Adrenal gland (tissue), 12 donors: ENCODE data around the gene RELCH. TPM values are rescaled to one million over a fixed set of nuclear protein-coding genes. Genes with fewer than 3 reads are reported as not detected.

Source experiments
- DNase-seq, 7 donors: peaks; one replicate each; pipeline ENCODE4 v3.0.0-alpha.2; 2019 to 2020
- H3K27ac ChIP-seq, 5 donors: fragments of 200-600 bp; sonication (generic) in 4 of 5; 1 replicate in 3 of 5; 2 replicates in 2 of 5; pipeline versions ENCODE4 v1.5.1 to v1.8.0; 2016 to 2020; ENCODE audit warnings: mild to moderate bottlenecking in 1 of 5
- H3K27me3 ChIP-seq: fragments of 200-600 bp; 2 replicates; pipeline ENCODE4 v1.8.0; 2021
- H3K36me3 ChIP-seq, 2 donors: fragments of 200-600 bp; replicated peaks in 1 of 2; 1 replicate in 1 of 2; 2 replicates in 1 of 2; pipeline versions ENCODE4 v1.5.1 to v1.8.0; 2018 to 2022
- H3K4me1 ChIP-seq, 2 donors: fragments of 200-600 bp; replicated peaks in 1 of 2; 1 replicate in 1 of 2; 2 replicates in 1 of 2; pipeline versions ENCODE4 v1.5.1 to v1.8.0; 2018 to 2021
- H3K4me3 ChIP-seq, 4 donors: fragments of 200-600 bp; sonication (generic) in 3 of 4; one replicate each; pipeline ENCODE4 v1.5.1; 2016 to 2018
- H3K9me3 ChIP-seq, 3 donors: fragments of 200-600 bp; sonication (generic) in 1 of 3; replicated peaks in 1 of 3; 1 replicate in 2 of 3; 2 replicates in 1 of 3; pipeline versions ENCODE4 v1.5.1 to v1.8.0; 2016 to 2021
- POLR2A ChIP-seq, 2 donors: fragments of 450-650 bp; IDR thresholded peaks; one replicate each; pipeline ENCODE4 v1.6.1; 2017; ENCODE audit warnings: antibody characterized with exemption in 2 of 2, mild to moderate bottlenecking in 2 of 2, moderate library complexity in 1 of 2
- WGBS, 4 donors: extraction: QIAGEN DNeasy Blood & Tissue Kit in 2 of 4; methylation state at CpG; one replicate each; pipeline versions ENCODE4 v1.1.5 to v1.1.7; 2013 to 2017; 5-methylcytosine and 5-hydroxymethylcytosine counted together
- intact Hi-C, 2 donors: fragments of 100-400 bp; cut with DNase I; formaldehyde crosslinking; loops; one replicate each; pipeline versions ENCODE4 v1.14.1 to v1.15.0; 2022 to 2023
- polyA plus RNA-seq, 3 donors: library from polyadenylated mRNA; stranded (reverse); fragments of 200-250 nt in 2 of 3; fragments of 350-450 nt in 1 of 3; fragmentation: Illumina TruSeq in 1 of 3; extraction: RNeasy Lipid Tissue Mini Kit (QIAGEN cat#74804) in 1 of 3; gene quantifications; one replicate each; pipeline ENCODE4 v1.2.3, GENCODE V29; 2013 to 2014
- total RNA-seq, 9 donors: library from RNA; depleted of rRNA in 4 of 9; stranded (reverse); fragments of >200 nt in 4 of 9; fragments of 120-200 nt in 1 of 9; fragmentation: NEBNext Ultra II Directional in 1 of 9; extraction: Animal tissue kit (Norgen Biotek cat#: 25700) in 1 of 9; gene quantifications; one replicate each; pipeline versions ENCODE4 v1.1.0 to v1.2.4, GENCODE V29; 2013 to 2023
- TF ChIP-seq, protein P1 (sequence below), 6 experiments: fragments of 450-650 bp in 4 of 6; fragments of 200-600 bp in 2 of 6; sonication (generic) in 1 of 6; IDR thresholded peaks; 1 replicate in 5 of 6; 2 replicates in 1 of 6; pipeline versions ENCODE4 v1.5.1 to v1.8.0; 2016 to 2021; ENCODE audit warnings: antibody characterized with exemption in 6 of 6, mild to moderate bottlenecking in 2 of 6, moderate library complexity in 1 of 6
- donor health status: healthy with polysubstance abuse.
- donor health status: Bipolar disorder and iron deficiency.
- donor health status: DM: yes; HTN: yes; CAD: no.
- donor health status: DM: no; HTN: no; CAD: no.
- donor health status: DM: no; HTN: no; CAD: no.
- donor health status: DM: yes; HTN: yes; CAD: no.

Gene RELCH
- total and polyA plus RNA-seq, 12 donors = 15.6 to 45.5 (median 26.2) TPM

DNA sequence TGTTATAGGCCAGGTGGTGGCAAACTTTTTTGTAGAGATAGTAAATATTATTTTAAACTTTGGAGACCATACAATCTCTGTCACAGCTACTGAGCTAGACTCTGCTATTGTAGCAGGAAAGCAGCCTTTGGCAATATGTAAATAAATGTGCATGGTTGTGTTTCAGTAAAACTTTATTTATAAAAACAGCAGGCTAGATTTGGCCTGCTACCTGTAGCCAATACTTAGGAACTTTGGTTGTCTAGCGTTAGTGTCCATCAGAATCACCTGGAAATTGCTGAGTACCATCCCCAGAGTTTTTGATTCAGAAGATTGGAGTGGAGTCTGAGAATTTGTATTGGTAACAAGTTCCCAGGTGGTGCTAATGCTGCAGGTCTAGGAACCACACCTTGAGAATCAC, 114.3 kb downstream of the RELCH start:
- TF ChIP-seq POLR2A (IDR thresholded peaks at IDR 0.05) = no peak
- TF ChIP-seq, protein P1, sequence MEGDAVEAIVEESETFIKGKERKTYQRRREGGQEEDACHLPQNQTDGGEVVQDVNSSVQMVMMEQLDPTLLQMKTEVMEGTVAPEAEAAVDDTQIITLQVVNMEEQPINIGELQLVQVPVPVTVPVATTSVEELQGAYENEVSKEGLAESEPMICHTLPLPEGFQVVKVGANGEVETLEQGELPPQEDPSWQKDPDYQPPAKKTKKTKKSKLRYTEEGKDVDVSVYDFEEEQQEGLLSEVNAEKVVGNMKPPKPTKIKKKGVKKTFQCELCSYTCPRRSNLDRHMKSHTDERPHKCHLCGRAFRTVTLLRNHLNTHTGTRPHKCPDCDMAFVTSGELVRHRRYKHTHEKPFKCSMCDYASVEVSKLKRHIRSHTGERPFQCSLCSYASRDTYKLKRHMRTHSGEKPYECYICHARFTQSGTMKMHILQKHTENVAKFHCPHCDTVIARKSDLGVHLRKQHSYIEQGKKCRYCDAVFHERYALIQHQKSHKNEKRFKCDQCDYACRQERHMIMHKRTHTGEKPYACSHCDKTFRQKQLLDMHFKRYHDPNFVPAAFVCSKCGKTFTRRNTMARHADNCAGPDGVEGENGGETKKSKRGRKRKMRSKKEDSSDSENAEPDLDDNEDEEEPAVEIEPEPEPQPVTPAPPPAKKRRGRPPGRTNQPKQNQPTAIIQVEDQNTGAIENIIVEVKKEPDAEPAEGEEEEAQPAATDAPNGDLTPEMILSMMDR (IDR thresholded peaks at IDR 0.05) = no peak
- H3K4me1 ChIP-seq = no peaks in the 10 kb centered on the region
- WGBS, 4 donors = 85 to 100% (median 94%) methylated on average over 1 of the region's 1 CpG
- intact Hi-C loops = no loop called here
- H3K9me3 ChIP-seq = no peaks in the 10 kb centered on the region
- no peak for DNase-seq
- H3K27ac ChIP-seq = no peak overlapping the region
- peaks cover 0 to 22% of the 10 kb centered on the region in 2 donors for H3K36me3 ChIP-seq
- H3K27me3 ChIP-seq = no peaks in the 10 kb centered on the region
- H3K4me3 ChIP-seq = no peak overlapping the region

DNA sequence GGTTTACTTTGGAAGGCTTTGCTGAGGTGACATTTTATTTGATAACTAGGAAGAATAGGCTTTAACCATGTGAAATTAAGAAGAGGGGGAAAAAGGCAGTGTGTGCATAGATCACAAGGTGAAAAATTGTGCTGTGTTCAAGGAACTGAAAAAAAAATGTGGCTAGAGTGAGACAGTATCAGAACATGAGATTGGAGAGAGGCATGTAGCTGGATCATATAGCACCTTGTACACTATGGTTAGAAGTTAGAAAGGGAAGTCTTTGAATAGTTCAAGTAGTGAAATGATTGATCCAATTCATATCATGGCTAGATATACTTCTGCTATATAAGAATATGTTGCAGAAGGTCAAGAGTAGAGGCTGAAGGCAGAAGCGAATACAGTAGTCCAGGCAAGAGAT, 125.8 kb downstream of the RELCH start:
- no peak for DNase-seq
- Histone ChIP-seq H3K27me3 (no peaks in the 10 kb centered on the region), H3K27ac (no peak overlapping the region), H3K36me3 (peaks cover 0 to 4% of the 10 kb centered on the region in 2 donors), H3K4me3 (no peak overlapping the region), H3K9me3 (no peaks in the 10 kb centered on the region), H3K4me1 (no peaks in the 10 kb centered on the region)
- TF ChIP-seq, protein P1 (IDR thresholded peaks at IDR 0.05) = no peak
- no peak for TF ChIP-seq POLR2A (IDR thresholded peaks at IDR 0.05)
- intact Hi-C loops = no loop called here
- 93 to 98% (median 96%) methylated on average over 1 of the region's 1 CpG for whole genome bisulfite sequencing, 4 donors

DNA sequence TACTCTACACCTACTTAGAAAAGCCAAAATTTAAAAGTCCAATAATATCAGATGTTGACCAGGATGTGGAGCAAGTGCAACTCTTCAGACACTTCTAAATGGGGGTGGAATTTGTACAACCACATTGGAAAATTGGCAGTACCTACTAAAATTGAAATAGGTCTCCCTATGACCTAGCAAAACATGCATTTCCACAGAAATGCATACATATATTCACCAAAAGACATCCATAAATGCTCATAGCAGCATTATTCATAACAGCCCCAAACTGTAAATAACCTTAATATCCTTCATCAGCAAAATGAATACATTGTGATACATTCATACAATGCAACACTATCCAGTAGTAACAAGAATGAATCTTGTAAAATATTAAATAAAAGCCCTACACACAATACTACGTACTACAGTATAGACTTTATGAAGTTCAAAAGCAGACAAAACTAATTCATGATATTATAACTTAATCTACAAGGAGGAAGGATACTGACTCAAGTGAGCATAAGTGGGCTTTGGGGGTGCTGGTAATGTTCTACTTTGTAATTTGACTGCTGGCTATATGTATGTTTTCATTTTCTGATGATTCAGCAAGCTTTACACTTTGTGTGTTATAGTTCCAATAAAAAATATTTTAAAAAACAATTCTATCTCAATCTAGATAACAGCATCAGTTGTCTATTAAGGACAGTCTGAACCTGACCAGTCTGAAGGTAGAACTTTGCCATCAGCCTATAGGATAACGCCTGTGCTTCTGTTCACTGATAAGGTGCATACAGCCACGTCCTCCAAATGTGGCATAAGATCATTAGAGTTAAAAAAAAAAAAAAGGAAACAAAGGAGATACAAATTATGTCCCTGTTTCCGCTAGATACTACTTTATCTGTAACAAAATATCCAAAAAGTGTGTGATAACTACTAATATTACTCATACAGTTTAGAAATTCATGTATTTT, 131.4 kb downstream of the RELCH start:
- H3K27me3 ChIP-seq = no peaks in the 10 kb centered on the region
- H3K9me3 ChIP-seq = no peaks in the 10 kb centered on the region
- no peaks in the 10 kb centered on the region for H3K4me1 ChIP-seq
- no peak for DNase-seq
- no peaks in the 10 kb centered on the region for H3K36me3 ChIP-seq
- no peak overlapping the region for H3K4me3 ChIP-seq
- WGBS, 4 donors = 65 to 79% (median 75%) methylated on average over 4 of the region's 4 CpGs
- no peak overlapping the region for H3K27ac ChIP-seq
- no peak for TF ChIP-seq POLR2A (IDR thresholded peaks at IDR 0.05)
- TF ChIP-seq, protein P1 (IDR thresholded peaks at IDR 0.05) = no peak
- intact Hi-C loops = no loop called here

DNA sequence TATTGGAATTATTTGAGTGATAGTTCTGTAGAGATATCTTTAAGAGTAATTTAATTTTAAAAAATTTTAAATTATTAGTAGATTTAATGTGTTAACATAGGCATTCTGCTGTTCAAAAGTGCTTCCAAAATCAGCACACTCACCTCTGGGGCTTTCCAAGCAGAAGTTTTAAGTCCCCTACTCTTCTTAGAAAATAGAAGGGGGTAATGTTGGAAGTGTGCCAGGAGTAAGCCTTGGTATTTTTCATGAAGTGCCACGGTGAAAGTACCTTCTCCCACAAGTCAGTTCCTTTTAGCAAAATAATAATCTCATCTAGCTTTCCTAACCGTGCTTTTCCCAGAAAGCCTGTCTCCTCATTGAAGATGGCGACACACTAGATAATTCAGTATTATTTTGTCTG, 134.1 kb downstream of the RELCH start:
- Histone ChIP-seq H3K4me3 (no peak overlapping the region), H3K9me3 (no peaks in the 10 kb centered on the region), H3K4me1 (peaks cover 9 to 13% of the 10 kb centered on the region in 2 donors), H3K27ac (no peak overlapping the region), H3K36me3 (no peaks in the 10 kb centered on the region), H3K27me3 (peaks cover 6% of the 10 kb centered on the region)
- intact Hi-C loops = loop anchor here in 1 of 2 donors (10.0 kb wide), 1 partner anchor 264 kb away; no protein-coding TSS in a partner anchor
- DNase-seq = no peak
- 49 to 57% (median 51%) methylated on average over 3 of the region's 3 CpGs for WGBS, 4 donors
- TF ChIP-seq, protein P1 (IDR thresholded peaks at IDR 0.05) = no peak
- no peak for TF ChIP-seq POLR2A (IDR thresholded peaks at IDR 0.05)
